Endothelial cell of umbilical vein (primary cell): ENCODE measurements around the gene NAV2.

Experiments used
- EZH2 ChIP-seq: IDR thresholded peaks from 2 replicates; pipeline ENCODE4 v1.6.1; 2012; ENCODE audit warnings: borderline replicate concordance, low read depth, mild to moderate bottlenecking, moderate library complexity, low read length, inconsistent platforms; ENCODE audit not compliant: severe bottlenecking
- FOS ChIP-seq: IDR thresholded peaks from 2 replicates; pipeline ENCODE4 v1.6.1; 2011; ENCODE audit warnings: mild to moderate bottlenecking, low read length, moderate library complexity, borderline replicate concordance; ENCODE audit not compliant: insufficient read depth
- GATA2 ChIP-seq: IDR thresholded peaks from 2 replicates; pipeline ENCODE4 v1.7.0; 2011; ENCODE audit warnings: low read depth, mild to moderate bottlenecking, moderate library complexity, mixed read lengths, low read length; ENCODE audit not compliant: insufficient read length, insufficient read depth
- MYC ChIP-seq: IDR thresholded peaks from one replicate; pipeline ENCODE4 v1.6.1; 2011; ENCODE audit warnings: mild to moderate bottlenecking, low read depth, low read length
- POLR2A ChIP-seq: IDR thresholded peaks from 2 replicates; pipeline ENCODE4 v1.6.1; 2012; ENCODE audit warnings: low read depth, mild to moderate bottlenecking, control low read depth, low read length
- POLR2AphosphoS5 ChIP-seq: IDR thresholded peaks from 2 replicates; pipeline ENCODE4 v1.6.1; 2012; ENCODE audit warnings: low read depth, mild to moderate bottlenecking, control low read depth, low read length, moderate library complexity; ENCODE audit not compliant: insufficient read depth
- TF ChIP-seq, protein P1 (sequence below), 2 donors: IDR thresholded peaks; 1 replicate in 1 of 2; 2 replicates in 1 of 2; pipeline ENCODE4 v1.5.1; 2011; ENCODE audit warnings: low read length in 2 of 2, mild to moderate bottlenecking in 2 of 2, moderate library complexity in 2 of 2, control low read depth in 1 of 2, inconsistent platforms in 1 of 2, low read depth in 1 of 2; ENCODE audit not compliant: insufficient read depth in 1 of 2; ENCODE audit errors: extremely low read depth in 1 of 2
- TF ChIP-seq, protein P2 (sequence below): IDR thresholded peaks from 2 replicates; pipeline ENCODE4 v1.6.1; 2011; ENCODE audit not compliant: insufficient read depth, insufficient read length

DNA sequence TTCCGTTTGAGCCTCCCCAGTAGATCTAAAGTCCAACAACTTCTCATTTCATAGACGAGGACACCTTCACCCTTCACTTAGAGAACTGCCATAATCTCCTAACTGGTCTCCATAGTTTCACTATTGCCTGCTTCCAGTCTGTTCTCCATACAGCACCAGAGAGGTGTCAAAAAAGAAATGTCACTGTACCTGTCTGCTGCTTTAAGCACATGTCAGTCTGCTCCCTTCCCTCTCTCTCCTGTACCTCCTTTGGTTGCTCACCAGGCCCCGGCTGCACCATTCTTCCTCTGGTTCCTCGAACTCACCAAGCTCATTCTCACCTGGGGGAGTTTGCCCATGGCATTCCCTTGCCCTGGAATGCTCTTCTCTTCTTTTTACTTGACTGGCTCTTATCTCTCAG lies 75.8 kb downstream of the NAV2 start:
- TF ChIP-seq, protein P1, sequence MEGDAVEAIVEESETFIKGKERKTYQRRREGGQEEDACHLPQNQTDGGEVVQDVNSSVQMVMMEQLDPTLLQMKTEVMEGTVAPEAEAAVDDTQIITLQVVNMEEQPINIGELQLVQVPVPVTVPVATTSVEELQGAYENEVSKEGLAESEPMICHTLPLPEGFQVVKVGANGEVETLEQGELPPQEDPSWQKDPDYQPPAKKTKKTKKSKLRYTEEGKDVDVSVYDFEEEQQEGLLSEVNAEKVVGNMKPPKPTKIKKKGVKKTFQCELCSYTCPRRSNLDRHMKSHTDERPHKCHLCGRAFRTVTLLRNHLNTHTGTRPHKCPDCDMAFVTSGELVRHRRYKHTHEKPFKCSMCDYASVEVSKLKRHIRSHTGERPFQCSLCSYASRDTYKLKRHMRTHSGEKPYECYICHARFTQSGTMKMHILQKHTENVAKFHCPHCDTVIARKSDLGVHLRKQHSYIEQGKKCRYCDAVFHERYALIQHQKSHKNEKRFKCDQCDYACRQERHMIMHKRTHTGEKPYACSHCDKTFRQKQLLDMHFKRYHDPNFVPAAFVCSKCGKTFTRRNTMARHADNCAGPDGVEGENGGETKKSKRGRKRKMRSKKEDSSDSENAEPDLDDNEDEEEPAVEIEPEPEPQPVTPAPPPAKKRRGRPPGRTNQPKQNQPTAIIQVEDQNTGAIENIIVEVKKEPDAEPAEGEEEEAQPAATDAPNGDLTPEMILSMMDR (IDR thresholded peaks at IDR 0.05; ENCODE audit: extremely low read depth in 1 of 2, insufficient read depth in 1 of 2, low read depth in 1 of 2, low read length in 2 of 2): no peak
- TF ChIP-seq EZH2 (no peak), POLR2A (no peak), GATA2 (no peak), POLR2AphosphoS5 (no peak), MYC (no peak), FOS (no peak)
- TF ChIP-seq, protein P2, sequence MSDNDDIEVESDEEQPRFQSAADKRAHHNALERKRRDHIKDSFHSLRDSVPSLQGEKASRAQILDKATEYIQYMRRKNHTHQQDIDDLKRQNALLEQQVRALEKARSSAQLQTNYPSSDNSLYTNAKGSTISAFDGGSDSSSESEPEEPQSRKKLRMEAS: no peak
